ENCODE results near the gene MKKS.

DNA sequence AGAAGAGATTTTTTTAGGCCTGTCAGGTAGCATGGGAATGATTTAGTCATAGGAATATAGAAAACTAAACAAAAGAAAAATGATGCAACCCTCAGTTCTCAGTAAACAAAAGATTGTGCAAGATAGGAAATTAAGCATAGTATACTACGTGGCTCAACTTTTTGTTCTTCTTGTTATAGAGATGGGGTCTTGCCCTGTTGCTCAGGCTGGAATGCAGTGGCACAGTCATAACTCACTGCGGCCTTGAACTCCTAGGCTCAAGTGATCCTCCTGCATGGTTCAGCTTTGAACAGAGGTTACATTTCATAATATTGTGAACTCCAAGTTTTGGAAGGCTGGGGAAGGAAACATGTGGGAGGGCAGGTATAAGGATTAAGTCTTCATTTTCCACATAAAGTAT, 29.6 kb upstream of the MKKS start:
- no peak for TF ChIP-seq MAFK (IDR thresholded peaks at IDR 0.05; ENCODE audit: partially characterized antibody)
- TF ChIP-seq EP300 (IDR thresholded peaks at IDR 0.05), result no peak
- no peak for TF ChIP-seq POLR2AphosphoS2 (conservative IDR thresholded peaks at IDR 0.05; ENCODE audit: low read length)
- TF ChIP-seq, protein P1, sequence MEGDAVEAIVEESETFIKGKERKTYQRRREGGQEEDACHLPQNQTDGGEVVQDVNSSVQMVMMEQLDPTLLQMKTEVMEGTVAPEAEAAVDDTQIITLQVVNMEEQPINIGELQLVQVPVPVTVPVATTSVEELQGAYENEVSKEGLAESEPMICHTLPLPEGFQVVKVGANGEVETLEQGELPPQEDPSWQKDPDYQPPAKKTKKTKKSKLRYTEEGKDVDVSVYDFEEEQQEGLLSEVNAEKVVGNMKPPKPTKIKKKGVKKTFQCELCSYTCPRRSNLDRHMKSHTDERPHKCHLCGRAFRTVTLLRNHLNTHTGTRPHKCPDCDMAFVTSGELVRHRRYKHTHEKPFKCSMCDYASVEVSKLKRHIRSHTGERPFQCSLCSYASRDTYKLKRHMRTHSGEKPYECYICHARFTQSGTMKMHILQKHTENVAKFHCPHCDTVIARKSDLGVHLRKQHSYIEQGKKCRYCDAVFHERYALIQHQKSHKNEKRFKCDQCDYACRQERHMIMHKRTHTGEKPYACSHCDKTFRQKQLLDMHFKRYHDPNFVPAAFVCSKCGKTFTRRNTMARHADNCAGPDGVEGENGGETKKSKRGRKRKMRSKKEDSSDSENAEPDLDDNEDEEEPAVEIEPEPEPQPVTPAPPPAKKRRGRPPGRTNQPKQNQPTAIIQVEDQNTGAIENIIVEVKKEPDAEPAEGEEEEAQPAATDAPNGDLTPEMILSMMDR (IDR thresholded peaks at IDR 0.05), result no peak
- TF ChIP-seq CHD4 (IDR thresholded peaks at IDR 0.05; ENCODE audit: borderline replicate concordance), result no peak
